KBM-7 (cell line): ENCODE data around the gene GPR45.
"Not testable (repeated sequence)": the region's sequence is repeated elsewhere in the genome, so short reads cannot be mapped to it uniquely, and the experiment has no call there.

ENCODE experiments used
- DNase-seq: peaks from one replicate; pipeline ENCODE4 v3.0.0-alpha.2; 2015
- in situ Hi-C: fragments of 300-500 bp; cut with MboI; formaldehyde crosslinking; loops from 2 replicates; pipeline ENCODE4 v1.14.3; 2020; ENCODE audit warnings: low sequenced_read_pairs, low pct_unique_long_range_greater_than_20kb, mixed read lengths

GPR45 gene

GRCh38 chr2:105251016-105251648 lies 9.6 kb downstream of the GPR45 start:
- in situ Hi-C loops: not testable (repeated sequence)

DNA sequence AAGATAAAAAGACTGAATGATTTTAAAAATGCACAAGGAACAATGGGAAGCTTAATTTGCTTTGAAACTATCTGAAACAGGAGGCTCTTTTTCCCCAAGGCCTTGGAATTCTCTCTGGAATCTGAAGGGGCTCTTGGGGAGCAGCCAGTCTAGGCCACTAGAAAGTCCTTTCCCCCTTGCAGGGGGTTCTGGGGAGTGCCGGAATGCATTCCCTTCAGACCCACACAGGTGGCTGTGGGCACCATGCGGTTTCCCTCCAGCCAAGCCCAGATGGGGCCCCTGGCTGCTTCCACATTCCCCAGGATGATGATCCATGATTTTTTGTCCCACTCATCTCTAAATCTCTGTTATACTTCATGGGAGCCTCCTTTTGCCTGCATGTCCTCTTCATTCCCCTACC lies 10.7 kb downstream of the GPR45 start:
- in situ Hi-C loops: no loop called here
- no peak for DNase-seq

More at GRCh38 chr2:105251016-105251648, 9.6 kb downstream of the GPR45 start:
- not testable (repeated sequence) for DNase-seq

- in situ Hi-C loops: no loop called here
- no peak for DNase-seq
Observed at GRCh38 chr2:105254531-105255210, 13.1 kb downstream of the GPR45 start.

DNA sequence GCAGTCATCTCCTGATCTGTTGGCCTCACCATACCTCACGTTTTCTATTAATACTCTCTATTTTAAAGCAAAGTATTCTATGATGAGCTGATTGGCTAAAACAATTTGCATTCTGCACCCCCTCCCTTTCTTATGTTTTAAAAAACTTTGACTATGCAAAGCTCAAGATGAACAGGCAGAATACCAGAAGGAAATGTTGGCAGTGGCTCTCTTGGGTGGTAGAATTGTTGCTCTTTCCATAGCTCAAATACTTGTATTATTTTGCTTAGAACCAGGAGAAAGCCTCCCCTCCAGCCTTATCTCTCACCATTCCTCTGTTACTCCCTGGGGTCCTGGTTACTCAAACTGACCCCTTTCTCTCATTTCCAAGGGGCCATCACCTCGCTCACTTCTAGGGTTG lies 14.4 kb downstream of the GPR45 start:
- in situ Hi-C loops: no loop called here
- no peak for DNase-seq

DNA sequence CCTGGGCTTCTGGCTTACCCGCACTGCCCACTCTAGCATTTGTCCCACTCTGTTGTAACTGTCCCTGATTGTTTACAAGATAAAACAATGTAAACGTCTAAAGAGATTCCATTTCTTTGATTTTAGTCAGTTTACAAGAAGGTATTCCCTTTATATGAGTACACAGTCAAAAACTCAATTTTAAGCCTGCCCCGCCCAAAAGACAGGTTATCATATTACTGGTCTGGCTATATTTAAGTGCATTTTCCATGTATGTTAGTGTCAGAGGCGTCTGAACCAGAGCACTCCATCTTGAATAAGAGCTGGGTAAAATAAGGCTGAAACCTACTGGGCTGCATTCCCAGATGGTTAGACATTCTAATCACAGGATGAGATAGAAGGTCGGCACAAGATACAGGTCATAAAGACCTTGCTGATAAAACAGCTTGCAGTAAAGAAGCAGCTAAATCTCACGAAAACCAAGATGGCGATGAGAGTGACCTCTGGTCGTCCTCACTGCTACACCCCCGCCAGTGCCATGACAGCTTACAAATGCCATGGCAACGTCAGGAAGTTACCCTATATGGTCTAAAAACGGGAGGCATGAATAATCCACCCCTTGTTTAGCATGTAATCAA lies 15.0 kb downstream of the GPR45 start:
- in situ Hi-C loops: no loop called here
- no peak for DNase-seq

GRCh38 chr2:105257981-105258380 lies 16.4 kb downstream of the GPR45 start:
- in situ Hi-C loops: no loop called here

GRCh38 chr2:105258835-105259350 lies 17.4 kb downstream of the GPR45 start:
- DNase-seq: no peak
- in situ Hi-C loops: no loop called here

More at GRCh38 chr2:105257981-105258380, 16.4 kb downstream of the GPR45 start:
- DNase-seq: no peak

- no peak for DNase-seq
- in situ Hi-C loops: no loop called here
Observed at GRCh38 chr2:105261061-105261460, 19.5 kb downstream of the GPR45 start.

- DNase-seq: no peak
- in situ Hi-C loops: no loop called here
Observed at GRCh38 chr2:105262651-105263091, 21.1 kb downstream of the GPR45 start.

GRCh38 chr2:105269426-105269825 lies 27.9 kb downstream of the GPR45 start:
- in situ Hi-C loops: no loop called here
- no peak for DNase-seq

- in situ Hi-C loops: no loop called here
- DNase-seq: no peak
Observed at GRCh38 chr2:105271393-105272045, 30.0 kb downstream of the GPR45 start.

GRCh38 chr2:105272176-105272575 lies 30.6 kb downstream of the GPR45 start:
- in situ Hi-C loops: no loop called here
- DNase-seq: no peak

GRCh38 chr2:105274046-105274445 lies 32.5 kb downstream of the GPR45 start:
- DNase-seq: no peak
- in situ Hi-C loops: no loop called here

GRCh38 chr2:105278654-105279053 lies 37.1 kb downstream of the GPR45 start:
- in situ Hi-C loops: no loop called here

GRCh38 chr2:105279126-105279525 lies 37.6 kb downstream of the GPR45 start:
- in situ Hi-C loops: no loop called here
- DNase-seq: no peak

More at GRCh38 chr2:105278654-105279053, 37.1 kb downstream of the GPR45 start:
- no peak for DNase-seq

DNA sequence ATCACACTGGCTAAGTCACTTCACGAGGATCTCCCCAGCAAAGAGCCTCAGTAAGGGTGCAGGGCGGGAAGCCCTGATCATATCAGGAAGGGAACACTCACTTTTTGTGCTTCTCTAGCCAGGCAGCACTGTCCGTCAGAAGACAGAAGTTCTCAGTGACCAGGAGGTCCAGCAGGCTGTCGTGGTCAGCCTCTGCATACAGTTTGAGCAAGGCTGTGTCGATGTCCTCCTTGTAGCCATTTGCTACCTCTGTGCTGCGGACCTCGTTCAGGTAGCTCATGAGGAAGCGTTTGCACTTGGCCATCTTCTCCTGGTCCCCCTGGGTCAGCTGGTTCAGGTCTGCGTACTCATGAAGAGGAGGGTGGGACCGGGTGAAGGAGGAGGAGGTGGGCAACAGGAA lies 38.7 kb downstream of the GPR45 start:
- in situ Hi-C loops: no loop called here
- no peak for DNase-seq

- in situ Hi-C loops: no loop called here
- DNase-seq: no peak
Observed at GRCh38 chr2:105283532-105283931, 42.0 kb downstream of the GPR45 start.

DNA sequence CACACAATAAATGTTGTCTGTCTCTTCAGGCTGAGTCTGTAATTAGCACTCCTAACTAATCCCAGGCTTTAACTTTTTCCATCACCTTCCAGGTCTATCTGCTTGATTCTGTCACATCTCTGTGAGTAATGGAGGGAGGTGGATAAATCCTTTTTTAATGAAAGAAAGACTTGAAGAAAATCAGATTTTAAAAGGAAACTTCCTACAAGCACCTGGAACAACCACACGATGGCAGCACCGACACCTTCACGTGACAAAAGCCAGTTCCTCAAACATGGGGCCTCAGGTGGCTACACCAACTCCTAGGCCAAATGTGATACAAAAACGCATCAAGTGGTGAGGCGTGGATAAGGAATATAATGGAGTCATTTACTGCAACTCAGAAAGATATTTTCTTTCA lies 46.1 kb downstream of the GPR45 start:
- DNase-seq: peak; percentile 64
- in situ Hi-C loops: no loop called here

GRCh38 chr2:105288133-105288532 lies 46.6 kb downstream of the GPR45 start:
- DNase-seq: no peak
- in situ Hi-C loops: no loop called here
